Thoracic aorta (tissue), 2 donors: ENCODE data around the gene OR7A5. TPM values are rescaled to one million over a fixed set of nuclear protein-coding genes. Genes with fewer than 3 reads are reported as not detected.
"Not testable (repeated sequence)": the region's sequence is repeated elsewhere in the genome, so short reads cannot be mapped to it uniquely, and the experiment has no call there.

ENCODE experiments used
- ATAC-seq: fragments of 150-250 bp; one replicate; pipeline ENCODE4 v1.8.0; 2017; ENCODE audit warnings: low read depth; ENCODE audit not compliant: insufficient number of reproducible peaks, low FRiP score
- DNase-seq: peaks from one replicate; pipeline ENCODE4 v3.0.0-alpha.2; 2020; ENCODE audit warnings: low spot score
- H3K27ac ChIP-seq, 2 donors: fragments of 200-600 bp; sonication (generic); 1 replicate in 1 of 2; 2 replicates in 1 of 2; pipeline ENCODE4 v1.5.1; 2016; ENCODE audit warnings: mild to moderate bottlenecking in 2 of 2, moderate library complexity in 2 of 2
- H3K27me3 ChIP-seq: fragments of 200-600 bp; sonication (generic); replicated peaks from 2 replicates; pipeline ENCODE4 v1.6.0; 2016; ENCODE audit warnings: mild to moderate bottlenecking; ENCODE audit not compliant: insufficient read depth
- H3K36me3 ChIP-seq: fragments of 200-600 bp; sonication (generic); one replicate; pipeline ENCODE4 v1.5.1; 2016
- H3K4me1 ChIP-seq, 2 donors: fragments of 200-600 bp; sonication (generic); 1 replicate in 1 of 2; 2 replicates in 1 of 2; pipeline versions ENCODE4 v1.5.1 to v1.6.0; 2016; ENCODE audit warnings: low read depth in 2 of 2, mild to moderate bottlenecking in 1 of 2; ENCODE audit not compliant: control insufficient read depth in 1 of 2
- H3K4me3 ChIP-seq: fragments of 200-600 bp; sonication (generic); 2 replicates; pipeline ENCODE4 v1.5.1; 2016; ENCODE audit warnings: mild to moderate bottlenecking
- H3K9me3 ChIP-seq: fragments of 200-600 bp; sonication (generic); 2 replicates; pipeline ENCODE4 v1.5.1; 2016
- CTCF ChIP-seq: fragments of 200-600 bp; sonication (generic); IDR thresholded peaks from one replicate; pipeline ENCODE4 v1.5.1; 2019; ENCODE audit warnings: antibody characterized with exemption
- total RNA-seq, 2 donors: library from RNA; depleted of rRNA; stranded (reverse); fragments of >200 nt; gene quantifications; one replicate each; pipeline versions ENCODE4 v1.1.0 to v1.2.3, GENCODE V29; 2016

The OR7A5 gene
- total RNA-seq, 2 donors from 2014 or later: not detected

- not testable (repeated sequence) for H3K36me3 ChIP-seq, ATAC-seq, H3K4me1 ChIP-seq, DNase-seq, H3K4me3 ChIP-seq, H3K9me3 ChIP-seq, H3K27ac ChIP-seq, H3K27me3 ChIP-seq
Observed at GRCh38 chr19:14783410-14783998, 51.5 kb downstream of the OR7A5 start.

- no peaks in the 10 kb centered on the region for H3K27me3 ChIP-seq
- no peak for DNase-seq
Observed at GRCh38 chr19:14782626-14783409, 52.2 kb downstream of the OR7A5 start.

GRCh38 chr19:14781713-14782536, 53.1 kb downstream of the OR7A5 start:
- not testable (repeated sequence) for H3K4me1 ChIP-seq, H3K9me3 ChIP-seq, H3K27ac ChIP-seq, ATAC-seq, H3K36me3 ChIP-seq, H3K4me3 ChIP-seq, H3K27me3 ChIP-seq, DNase-seq

More at GRCh38 chr19:14782626-14783409, 52.2 kb downstream of the OR7A5 start:
- H3K27ac ChIP-seq: no peak overlapping the region
- no peak for TF ChIP-seq CTCF
- no peak overlapping the region for H3K4me3 ChIP-seq
- no peaks in the 10 kb centered on the region for H3K36me3 ChIP-seq
- ATAC-seq: no peak
- no peaks in the 10 kb centered on the region for H3K9me3 ChIP-seq
- no peaks in the 10 kb centered on the region for H3K4me1 ChIP-seq

GRCh38 chr19:14780622-14781225, 54.3 kb downstream of the OR7A5 start:
- H3K9me3 ChIP-seq, DNase-seq, H3K4me3 ChIP-seq, H3K27me3 ChIP-seq, H3K36me3 ChIP-seq, ATAC-seq, H3K4me1 ChIP-seq, H3K27ac ChIP-seq: not testable (repeated sequence)

GRCh38 chr19:14779151-14779550, 55.8 kb downstream of the OR7A5 start:
- H3K4me3 ChIP-seq: no peak overlapping the region
- ATAC-seq: no peak
- H3K27me3 ChIP-seq: no peaks in the 10 kb centered on the region
- H3K36me3 ChIP-seq: no peaks in the 10 kb centered on the region
- no peak overlapping the region for H3K27ac ChIP-seq
- no peak for TF ChIP-seq CTCF
- H3K4me1 ChIP-seq: peaks cover 0 to 3% of the 10 kb centered on the region in 2 donors
- no peaks in the 10 kb centered on the region for H3K9me3 ChIP-seq
- no peak for DNase-seq

GRCh38 chr19:14778110-14778845, 56.7 kb downstream of the OR7A5 start, which contains the start of gene ADGRE2:
Gene ADGRE2 (minus strand): TSS chr19:14778560. CDS start chr19:14776756, 1,804 bp downstream.
- not testable (repeated sequence) for DNase-seq, H3K27ac ChIP-seq, H3K36me3 ChIP-seq, H3K4me1 ChIP-seq, H3K27me3 ChIP-seq, ATAC-seq, H3K9me3 ChIP-seq, H3K4me3 ChIP-seq

GRCh38 chr19:14777645-14778044, 57.3 kb downstream of the OR7A5 start:
- H3K27ac ChIP-seq, H3K9me3 ChIP-seq, ATAC-seq, H3K27me3 ChIP-seq, DNase-seq, H3K4me3 ChIP-seq, H3K4me1 ChIP-seq, H3K36me3 ChIP-seq: not testable (repeated sequence)
